ENCODE measurements around the gene MEX3B.

GRCh38 chr15:82051664-82052063 lies 5.8 kb upstream of the MEX3B start:
- TF ChIP-seq EZH2 (IDR thresholded peaks at IDR 0.05; ENCODE audit: low read depth), result no peak
- no peak for TF ChIP-seq CTCF (conservative IDR thresholded peaks at IDR 0.05)

Data from PC-9 (cell line).